ENCODE results near the gene CNKSR3.

- no peak for TF ChIP-seq POLR2A (IDR thresholded peaks at IDR 0.05)
- TF ChIP-seq, protein P1, sequence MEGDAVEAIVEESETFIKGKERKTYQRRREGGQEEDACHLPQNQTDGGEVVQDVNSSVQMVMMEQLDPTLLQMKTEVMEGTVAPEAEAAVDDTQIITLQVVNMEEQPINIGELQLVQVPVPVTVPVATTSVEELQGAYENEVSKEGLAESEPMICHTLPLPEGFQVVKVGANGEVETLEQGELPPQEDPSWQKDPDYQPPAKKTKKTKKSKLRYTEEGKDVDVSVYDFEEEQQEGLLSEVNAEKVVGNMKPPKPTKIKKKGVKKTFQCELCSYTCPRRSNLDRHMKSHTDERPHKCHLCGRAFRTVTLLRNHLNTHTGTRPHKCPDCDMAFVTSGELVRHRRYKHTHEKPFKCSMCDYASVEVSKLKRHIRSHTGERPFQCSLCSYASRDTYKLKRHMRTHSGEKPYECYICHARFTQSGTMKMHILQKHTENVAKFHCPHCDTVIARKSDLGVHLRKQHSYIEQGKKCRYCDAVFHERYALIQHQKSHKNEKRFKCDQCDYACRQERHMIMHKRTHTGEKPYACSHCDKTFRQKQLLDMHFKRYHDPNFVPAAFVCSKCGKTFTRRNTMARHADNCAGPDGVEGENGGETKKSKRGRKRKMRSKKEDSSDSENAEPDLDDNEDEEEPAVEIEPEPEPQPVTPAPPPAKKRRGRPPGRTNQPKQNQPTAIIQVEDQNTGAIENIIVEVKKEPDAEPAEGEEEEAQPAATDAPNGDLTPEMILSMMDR (IDR thresholded peaks at IDR 0.05), result no peak
These were observed 31.8 kb downstream of the CNKSR3 start for GRCh38 chr6:154478701-154479060.

Data from body of pancreas (tissue), 4 donors.